IPS-11a (cell line): ENCODE measurements around the gene EVA1B.

Experiments
- H3K4me3 ChIP-seq: one replicate; pipeline ENCODE4 v1.5.1; 2013; ENCODE audit warnings: low read depth, low read length, control low read depth

The EVA1B gene

DNA sequence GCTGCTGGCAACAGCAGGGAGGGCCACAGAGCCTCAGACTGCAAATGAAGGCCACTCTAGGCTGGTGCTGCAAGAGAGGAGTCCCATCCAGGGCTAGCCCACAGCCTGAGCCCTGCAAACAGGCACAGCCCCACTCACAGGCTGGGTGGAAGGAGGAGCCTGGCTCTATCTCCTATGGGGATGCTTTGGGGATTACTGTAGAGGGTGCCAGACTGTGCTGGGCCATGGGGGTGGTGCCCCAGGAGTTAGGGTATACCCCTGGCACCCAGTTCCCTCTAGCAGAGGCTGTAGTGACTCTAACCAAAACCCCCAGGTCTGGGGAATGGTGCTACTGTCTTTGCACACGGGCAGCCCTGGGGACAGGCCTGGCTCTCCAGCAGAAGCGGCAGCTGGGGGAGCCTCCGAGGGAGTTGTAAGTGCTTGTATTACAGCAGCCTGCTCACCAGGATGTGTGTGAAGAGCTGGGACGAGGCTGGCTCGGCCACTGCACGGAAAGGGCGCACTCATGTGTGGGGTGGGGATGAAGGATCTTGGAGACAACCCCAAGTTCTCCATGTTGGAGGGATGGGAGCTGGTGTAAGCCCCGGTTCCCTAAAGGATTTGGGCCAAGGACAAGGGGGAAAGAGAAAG, 23.4 kb upstream of the EVA1B start:
- H3K4me3 ChIP-seq = no peak overlapping the region

DNA sequence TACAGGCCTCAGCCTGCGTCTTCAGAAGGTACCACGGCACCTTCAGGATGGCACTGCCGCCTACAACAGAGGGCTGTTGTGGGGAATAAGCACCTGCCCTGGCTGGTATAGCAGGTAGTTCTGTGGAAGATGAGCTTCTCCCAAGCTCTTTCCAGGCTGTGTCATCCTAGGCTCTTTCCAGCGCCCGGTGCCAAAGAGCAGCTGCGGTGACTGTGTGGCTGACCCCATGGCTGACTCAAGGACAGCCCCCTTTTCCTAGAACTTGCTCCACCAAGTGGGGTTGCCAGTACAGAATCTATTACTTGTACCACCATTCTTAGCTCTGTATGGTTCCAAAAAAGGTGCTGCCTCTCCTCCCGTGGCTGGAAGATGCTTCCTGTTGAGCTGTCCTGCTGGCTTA, 21.9 kb upstream of the EVA1B start:
- H3K4me3 ChIP-seq = no peak overlapping the region

DNA sequence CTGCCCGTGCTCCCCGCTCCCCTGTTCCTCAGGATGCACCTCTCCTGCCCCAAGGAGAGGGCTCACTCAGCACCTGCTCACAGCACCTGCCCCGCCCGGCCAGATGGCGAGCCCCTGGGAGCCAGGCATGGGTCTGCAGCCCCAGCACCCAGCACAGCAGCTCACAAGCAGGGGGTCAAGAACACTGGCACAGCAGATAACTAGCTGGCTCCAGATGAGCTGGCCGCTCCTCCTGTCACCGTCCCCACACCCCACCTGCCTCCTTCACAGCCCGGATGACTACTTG, 20.9 kb upstream of the EVA1B start:
- H3K4me3 ChIP-seq = no peak overlapping the region

DNA sequence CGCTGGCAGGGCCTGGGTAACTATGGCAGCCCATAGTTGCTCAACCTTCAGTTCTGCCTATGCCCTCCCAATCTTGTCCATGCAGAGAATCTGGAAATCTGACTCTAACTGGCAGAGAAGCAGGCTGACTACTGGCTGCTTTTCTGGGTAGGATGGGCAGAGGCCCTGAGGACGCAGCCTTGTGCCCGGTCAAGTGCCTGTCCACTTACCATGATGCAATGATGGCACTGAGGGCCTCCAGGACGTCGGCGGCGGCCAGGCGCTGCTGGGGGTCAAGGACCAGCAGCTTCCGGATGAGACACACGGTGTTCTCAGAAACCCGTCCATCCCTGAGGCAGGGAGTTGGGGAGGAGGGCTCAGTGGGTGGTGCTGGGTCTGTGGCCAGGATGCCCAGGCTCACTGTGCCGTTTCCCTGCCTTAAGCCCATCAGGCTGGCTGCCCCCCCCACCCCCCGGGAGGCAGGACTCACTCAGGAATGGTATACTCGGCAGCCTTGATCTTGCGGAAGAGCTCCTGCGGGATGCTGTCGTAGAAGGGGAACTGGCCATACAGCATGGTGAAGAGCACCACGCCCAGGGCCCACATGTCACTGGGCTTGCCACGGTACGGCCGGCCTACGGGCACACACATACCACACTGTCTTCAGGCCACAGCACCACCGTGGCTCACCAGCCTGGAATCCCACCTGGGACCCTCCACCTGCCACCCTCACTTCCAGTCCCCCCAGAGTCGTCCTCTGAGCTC, 20.4 kb upstream of the EVA1B start:
- H3K4me3 ChIP-seq = no peak overlapping the region

DNA sequence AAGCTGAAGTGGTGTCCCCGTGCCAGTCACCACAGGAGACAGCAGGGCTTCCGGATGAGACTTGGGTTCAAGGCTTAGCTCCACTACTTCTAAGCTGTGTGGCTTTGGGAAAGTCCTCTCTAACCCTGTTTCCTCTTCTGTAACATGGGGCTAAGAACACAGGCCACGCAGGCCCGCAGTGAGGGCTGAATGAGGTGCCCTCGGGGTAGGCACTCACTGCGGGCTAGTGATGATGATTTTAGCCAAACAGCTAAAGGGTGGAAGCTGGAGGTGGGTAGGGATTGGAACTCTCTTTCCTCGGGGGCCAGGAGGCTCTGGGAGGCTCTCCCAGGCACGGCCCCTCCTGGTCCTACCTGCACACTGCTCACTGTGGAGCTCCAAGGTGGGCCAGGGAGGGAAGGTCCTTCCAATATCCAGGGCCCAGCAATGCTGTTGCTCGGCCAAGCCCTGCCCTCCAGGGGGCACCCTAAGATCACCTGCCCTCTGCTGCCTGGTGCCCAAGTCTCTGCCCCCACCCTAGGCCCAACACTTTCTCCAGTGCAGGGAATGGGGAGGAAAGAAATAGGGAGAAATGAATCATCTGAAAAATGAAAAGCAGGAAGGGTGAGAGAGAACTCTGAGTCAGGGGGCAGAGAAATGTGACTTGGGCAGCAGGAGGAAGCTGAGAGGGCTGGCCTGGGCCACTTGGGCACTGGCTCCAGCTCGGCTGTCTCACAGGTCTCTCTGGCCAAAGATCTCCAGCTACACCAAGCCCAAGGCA, 19.2 kb upstream of the EVA1B start:
- no peak overlapping the region for H3K4me3 ChIP-seq

DNA sequence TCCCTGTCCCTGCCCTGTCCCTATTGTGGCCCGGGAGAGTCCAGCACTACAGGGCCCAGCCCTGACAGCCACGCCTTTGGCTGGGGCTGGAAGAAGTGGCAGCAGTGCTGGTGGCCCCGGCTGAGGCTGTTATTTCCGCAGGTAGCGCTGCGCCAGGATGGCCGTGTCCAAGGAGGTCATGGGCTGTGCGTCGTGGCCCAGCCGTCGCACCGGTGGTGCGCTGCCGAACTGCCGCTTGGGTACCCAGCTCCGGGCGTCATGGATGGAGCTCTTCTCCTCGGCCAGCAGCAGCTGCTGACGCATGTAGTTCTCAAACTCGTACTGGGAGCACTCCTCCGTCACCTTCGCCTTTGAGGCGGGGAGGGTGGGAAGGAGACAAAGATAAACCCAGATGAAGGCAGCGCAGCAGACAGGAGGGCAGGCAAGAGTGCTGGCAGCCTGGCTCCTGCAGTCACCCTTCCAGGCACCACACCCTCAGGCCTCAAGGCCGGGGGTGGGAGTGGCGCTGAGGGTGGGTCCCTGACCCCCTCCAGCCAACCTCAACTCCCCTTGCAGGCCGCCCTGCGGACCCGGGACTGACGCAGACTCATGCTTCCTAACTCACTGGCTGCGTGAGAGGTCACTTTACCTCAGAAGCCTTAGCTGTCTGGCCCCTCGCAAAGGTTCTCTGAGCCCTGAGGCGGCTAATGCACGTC, 18.3 kb upstream of the EVA1B start:
- H3K4me3 ChIP-seq = no peak overlapping the region

DNA sequence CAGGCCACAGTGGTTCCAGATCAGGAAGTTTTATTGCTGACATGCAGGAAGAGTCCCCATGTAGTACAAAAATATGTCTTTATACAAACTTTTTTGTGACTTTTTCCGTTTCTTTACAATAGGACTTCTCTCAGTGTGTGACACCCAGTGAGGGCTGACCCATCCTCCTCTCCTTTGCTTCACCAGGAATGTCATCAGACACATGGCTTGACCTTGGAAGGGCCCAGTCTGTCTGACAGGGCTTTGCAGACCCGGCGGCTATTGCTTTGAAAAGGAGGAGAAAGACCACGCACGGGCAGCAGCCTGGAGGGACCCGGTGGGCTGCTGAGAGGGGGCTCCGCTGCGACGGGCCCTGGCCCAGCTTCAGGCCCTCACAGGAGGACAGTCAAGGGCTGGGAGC, 16.2 kb upstream of the EVA1B start:
- no peak overlapping the region for H3K4me3 ChIP-seq

DNA sequence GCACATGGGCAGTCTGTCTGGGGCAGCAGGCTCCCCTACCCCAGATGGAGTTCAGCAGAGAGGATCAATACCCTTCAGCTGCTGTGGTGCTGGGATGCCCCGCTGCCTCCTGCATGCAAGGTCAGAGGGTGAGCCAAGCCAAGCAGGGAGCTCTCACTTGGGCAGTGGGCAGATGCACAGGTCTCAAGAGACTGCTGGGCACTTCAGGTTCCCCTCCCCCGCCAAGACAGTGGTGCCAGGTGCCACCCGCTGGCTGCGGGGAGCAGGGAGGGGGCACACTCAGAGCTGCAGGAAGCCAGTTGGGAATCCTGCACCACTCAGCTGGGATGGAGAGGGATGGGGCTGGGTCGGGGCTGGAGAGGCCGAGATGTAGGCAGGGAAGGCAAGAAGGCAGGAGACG, 15.8 kb upstream of the EVA1B start:
- H3K4me3 ChIP-seq = no peak overlapping the region

DNA sequence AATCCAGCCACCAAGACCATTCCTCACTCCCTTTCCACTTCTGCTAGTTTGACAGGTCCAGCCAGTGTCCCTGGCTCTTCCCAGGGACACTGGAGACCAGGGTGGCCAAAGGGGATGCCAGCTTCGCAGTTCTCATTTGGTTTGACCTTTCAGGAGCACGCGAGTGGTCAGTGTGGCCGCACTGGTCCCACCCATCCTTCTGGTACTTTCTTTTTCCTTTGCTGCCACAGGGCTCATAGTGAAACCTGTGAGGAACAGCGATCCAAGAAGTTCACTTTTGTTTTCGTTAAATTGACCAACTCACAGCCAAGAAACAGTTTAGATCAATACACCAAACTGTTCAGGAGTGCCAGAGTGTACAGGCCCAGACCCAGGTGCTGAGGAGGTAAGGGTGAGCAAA, 14.4 kb upstream of the EVA1B start:
- no peak overlapping the region for H3K4me3 ChIP-seq

DNA sequence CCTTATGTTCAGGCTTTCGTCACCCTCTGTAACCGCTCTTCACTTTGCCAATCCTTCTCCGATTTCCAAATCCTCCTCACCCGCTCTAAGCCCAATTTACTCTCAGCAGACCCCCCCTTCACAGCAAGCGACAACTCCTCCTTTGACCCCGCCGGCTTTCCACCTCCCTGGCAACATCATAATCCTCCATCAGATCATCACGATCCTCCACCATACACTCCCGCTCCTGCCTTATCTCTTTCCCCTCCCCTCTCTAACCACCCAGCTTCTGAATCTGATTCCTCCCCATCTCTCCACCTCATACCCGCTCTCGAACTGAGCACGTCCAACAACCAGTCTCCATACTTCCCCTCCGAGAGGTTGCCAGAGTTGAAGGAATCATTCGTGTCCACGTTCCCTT, 7.5 kb upstream of the EVA1B start:
- H3K4me3 ChIP-seq = no peak overlapping the region

DNA sequence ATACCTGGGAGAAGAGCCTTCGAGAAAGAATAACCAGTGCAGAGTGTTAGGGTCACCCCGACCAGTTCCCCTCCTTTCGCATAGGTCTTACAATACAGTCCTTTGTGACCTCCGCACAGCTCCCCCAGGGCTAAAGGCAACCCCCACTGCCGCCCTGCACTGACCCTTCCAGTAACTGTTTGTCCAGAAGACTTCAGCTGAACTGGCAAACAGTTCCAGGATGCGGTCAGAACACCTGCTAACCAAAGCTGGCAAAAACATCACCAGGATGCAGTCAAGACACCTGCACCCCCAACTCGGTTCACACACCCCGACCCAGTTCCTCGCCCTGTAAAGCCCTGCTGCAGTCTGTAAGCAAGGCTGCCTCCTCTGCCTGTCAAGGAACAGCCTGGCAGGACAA, 6.4 kb upstream of the EVA1B start:
- H3K4me3 ChIP-seq = no peak overlapping the region

DNA sequence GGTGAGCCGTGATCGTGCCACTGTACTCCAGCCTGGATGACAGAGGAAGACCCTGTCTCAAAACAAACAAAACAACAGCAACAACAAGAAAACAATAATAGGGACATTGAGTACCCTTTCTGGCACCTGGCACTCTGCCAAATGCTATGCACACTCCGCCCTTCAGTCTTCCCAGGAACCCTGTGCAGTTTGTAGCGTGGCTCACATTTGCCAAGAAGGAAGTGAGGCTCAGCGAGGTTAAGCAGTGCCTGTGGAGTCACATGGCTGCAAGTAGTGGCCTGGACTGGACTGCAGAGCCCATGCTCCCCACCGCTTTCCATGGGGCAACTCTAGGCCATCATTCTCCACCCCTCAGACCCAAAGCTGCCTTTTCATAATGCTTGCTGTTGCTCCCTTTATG, 5.3 kb upstream of the EVA1B start:
- no peak overlapping the region for H3K4me3 ChIP-seq

DNA sequence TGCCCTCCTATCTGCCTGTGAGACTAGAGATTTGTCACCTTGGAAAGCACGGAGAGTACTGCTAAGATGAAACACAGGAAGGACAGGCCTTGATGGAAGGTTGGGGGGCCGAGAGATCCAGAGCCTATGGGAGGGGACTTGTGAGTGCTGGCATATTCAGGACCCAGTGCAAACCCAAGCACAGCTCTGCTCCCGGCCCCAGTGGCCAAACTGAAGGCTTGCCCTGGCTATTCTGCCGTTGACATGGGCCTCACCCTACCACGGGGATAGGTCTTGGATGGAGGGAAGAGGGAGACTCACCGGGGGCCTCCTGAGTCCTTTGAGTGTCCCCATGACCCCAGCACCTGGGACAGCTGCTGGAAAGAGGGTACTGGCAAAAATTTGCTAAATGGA, 4.6 kb upstream of the EVA1B start:
- no peak overlapping the region for H3K4me3 ChIP-seq

DNA sequence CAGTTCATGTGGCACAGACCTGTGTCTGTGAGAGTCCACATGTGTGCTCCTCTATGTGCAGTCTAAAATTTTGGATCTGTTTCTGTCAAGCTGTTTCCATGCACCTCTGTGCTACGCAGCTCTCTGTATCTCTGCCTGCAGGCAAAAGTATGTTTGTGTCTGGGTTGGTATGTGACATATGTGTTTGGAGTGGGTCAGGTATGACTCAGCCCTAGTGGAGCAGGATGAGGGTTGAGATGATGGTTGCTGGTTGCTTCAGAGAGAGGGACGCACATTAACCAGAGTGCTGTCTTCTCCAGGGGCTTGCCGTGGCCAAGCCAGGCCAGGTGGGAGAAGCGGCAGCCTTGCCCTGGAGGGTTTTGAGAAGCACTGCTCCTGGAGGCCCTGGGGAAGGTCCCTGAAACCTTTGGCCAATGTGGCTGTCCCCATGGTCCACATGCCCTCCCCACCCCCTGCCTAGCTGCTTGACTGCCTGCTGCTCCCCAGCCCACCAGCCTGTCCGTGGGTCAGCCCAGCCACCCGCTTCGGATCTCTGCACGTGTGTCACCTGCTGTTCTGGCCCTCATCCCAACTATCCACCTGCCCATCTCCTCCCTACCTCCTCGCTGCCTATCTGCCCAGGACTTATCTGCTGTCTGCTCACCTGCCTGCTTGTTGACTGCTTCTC, 4.1 kb upstream of the EVA1B start:
- H3K4me3 ChIP-seq = no peak overlapping the region

DNA sequence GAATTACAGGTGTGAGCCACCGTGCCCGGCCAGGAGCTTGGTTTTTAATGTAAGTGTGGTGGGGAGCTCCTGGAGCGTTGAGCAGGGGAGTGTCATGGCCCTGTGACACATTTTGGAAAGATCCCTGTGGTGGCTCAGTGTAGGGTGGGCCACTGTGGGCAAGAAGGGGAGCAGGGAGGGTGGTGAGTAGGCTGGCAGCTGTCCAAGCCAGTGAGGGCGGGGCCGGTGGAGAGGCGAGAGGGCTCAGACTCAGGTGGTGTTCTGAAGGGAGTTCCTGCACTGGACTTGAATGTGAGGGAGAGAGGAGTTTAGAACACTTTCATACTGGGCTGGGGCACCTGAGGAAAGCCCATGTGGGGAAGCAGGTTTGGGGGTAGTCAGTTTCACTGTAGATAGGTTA, 3.1 kb upstream of the EVA1B start:
- no peak overlapping the region for H3K4me3 ChIP-seq

DNA sequence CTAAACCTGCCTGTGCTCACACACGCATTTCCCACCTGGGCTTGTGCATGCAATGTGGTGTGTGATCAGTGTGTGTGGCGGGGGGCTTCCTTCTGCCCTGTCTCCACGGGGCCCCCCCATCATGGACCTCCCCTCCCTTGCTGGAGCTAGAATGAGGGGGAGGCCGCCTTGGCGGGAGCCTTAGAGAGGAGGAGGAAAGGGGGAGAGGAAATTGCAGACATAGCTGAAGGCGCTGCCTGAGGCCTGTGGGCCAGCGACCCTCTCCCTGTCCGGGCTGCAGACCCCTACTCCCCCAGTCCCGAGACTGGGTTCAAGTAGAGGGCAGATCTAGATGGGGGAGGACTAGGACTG, 883 bp upstream of the EVA1B start:
- peak overlapping the region; percentile 17 for H3K4me3 ChIP-seq

DNA sequence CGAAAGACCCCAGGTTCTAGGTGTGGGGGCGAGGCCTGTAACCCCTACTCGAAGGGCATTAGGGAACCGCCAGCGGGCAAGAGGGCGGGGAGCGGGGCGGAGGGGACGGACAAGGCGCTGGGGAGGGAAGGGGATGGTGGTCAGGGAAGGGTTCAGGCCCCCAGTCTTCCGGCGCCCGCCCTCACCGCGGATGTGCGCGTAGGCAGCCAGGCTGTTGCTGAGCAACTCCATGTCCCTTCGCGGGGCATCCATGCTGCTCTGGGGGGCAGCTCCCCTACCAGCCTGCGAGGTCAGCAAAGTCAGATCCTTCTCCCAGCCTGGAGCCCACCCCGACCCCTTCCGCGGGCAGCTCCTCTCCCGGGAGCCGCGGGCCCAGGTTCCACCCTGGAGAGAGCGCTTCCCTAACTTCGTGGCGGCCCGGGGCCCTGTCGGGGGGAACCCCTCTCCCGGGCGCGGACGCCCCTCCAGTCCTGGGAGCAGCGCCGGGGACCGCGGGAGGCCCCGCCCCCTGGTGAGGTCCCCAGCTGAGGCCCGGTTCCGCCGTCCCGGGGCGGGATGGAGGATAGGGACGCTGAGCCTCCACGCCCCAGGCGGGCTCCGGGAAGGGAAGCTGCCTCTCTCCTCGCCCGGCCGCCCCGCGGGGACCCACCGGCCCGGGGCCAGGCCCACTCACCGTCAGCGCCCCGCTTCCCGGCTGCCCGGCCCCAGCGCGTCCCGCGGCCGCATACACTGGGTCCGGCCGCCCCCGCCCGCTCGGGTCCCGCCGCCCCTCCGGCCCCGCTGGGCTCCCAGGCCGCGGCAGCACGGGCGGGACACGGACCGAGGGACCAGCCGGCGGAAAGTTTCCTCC, 434 bp downstream of the EVA1B start:
- peak overlapping the region; percentile 48 for H3K4me3 ChIP-seq

DNA sequence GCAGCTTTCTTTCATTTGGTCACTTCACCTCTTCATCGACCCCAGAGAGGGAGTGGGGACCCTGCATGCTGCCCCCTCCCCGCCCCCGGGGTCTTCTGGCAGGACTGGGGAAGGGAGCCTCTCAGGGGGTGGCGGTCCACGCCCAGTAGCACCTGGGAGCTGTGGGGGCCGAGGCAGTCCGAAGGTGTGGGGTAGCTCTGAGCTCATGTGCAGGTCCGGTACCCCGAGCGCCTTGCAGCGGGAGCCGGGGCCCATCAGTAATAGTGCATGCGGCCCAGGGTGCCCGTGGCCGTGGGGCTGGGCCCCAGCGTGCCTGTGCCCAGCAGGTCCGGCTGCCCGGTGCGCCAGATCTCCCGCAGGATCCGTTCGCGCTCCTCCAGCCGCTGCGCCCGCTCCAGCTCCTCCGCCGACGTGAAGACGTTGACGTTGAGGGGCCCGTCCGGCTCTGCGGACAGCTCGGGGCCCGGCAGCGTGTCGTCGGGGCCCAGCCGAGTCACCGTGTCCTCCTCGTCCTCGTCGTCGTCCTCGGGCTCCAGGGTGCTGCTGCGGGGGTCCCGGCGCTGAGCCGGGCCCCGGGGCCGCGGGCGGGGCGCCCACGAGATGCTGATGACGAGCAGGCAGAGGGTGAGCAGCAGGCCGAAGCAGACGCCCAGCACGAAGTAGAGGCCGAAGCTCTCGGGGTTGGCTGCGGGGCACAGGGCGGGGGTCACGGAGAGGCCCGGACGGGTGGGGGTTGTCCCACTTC, 1.2 kb downstream of the EVA1B start:
- peak overlapping the region; percentile 52 for H3K4me3 ChIP-seq

DNA sequence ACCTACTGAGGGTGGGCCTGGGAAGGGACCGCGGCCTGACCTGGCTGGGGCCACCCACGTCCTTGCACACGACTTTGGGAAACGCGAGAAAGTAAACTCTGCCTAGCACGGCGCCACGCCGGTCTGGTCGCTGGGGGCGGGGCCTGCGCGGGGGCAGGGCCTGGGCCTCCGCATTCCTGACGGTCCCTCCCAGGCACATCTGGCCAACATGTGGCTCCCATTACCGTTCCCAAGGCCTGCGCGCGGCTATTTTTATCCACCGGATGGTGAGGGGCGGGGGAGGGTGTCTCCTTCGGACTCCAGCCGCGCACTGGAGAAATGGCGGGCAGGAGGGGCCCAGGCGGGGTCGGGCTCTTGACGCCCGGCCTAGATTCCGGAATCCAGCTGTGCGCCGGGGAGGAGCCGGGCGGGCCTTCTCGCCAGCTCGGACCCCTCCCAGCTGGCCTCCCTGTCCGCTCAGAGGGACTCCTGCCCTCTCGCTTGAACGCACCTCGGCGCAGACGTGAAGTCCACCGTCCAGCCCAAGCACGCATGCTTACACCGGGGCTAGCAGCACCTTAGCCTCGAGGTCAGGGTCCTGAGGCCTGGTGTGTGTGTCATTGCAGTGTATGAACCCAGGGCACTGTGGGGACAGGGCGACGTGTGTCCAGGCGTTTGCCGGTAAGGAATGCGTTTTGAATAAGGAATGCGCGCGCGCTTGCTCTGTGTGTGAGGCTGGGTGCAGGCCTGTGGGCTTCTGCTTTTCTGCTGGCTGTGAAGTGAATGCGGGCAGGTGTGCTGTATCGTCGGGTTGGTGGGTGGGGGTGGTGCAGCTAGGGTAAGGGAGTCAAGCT, 2.1 kb downstream of the EVA1B start:
- peak overlapping the region; percentile 52 for H3K4me3 ChIP-seq
